ENCODE measurements around the gene FRAS1. TPM values are rescaled to one million over a fixed set of nuclear protein-coding genes. Genes with fewer than 3 reads are reported as not detected.

The FRAS1 gene
- total RNA-seq, 1 donor from 2014 or later = not detected

GRCh38 chr4:78527103-78527502 is 470.0 kb downstream of the FRAS1 start:
- no peak for TF ChIP-seq CTCF (IDR thresholded peaks at IDR 0.05)
- CTCF ChIA-PET = no interaction called here
- POLR2A ChIA-PET = no interaction called here

GRCh38 chr4:78527555-78527954 is 470.4 kb downstream of the FRAS1 start:
- Mint-ChIP-seq H3K9me3 (no peaks in the 10 kb centered on the region), H3K4me3 (no peak overlapping the region), H3K4me1 (no peaks in the 10 kb centered on the region), H3K27me3 (no peaks in the 10 kb centered on the region), H3K36me3 (ENCODE audit: low read depth) (no peaks in the 10 kb centered on the region), H3K27ac (no peak overlapping the region)
- intact Hi-C loops (cut with micrococcal nuclease) = no loop called here
- ATAC-seq (ENCODE audit: low read depth) = no peak
- POLR2A ChIA-PET = interaction anchor here (0.6 kb wide), 1 partner anchor 11 kb away, joined by 5 read pairs; no protein-coding TSS in a partner anchor
- no peak for TF ChIP-seq CTCF (IDR thresholded peaks at IDR 0.05)
- CTCF ChIA-PET = no interaction called here
- DNase-seq = no peak

More at GRCh38 chr4:78527103-78527502, 470.0 kb downstream of the FRAS1 start:
- ATAC-seq (ENCODE audit: low read depth) = no peak
- Mint-ChIP-seq H3K27ac (no peak overlapping the region), H3K27me3 (no peaks in the 10 kb centered on the region), H3K9me3 (no peaks in the 10 kb centered on the region), H3K4me3 (no peak overlapping the region), H3K36me3 (ENCODE audit: low read depth) (no peaks in the 10 kb centered on the region), H3K4me1 (no peaks in the 10 kb centered on the region)
- DNase-seq = no peak
- intact Hi-C loops (cut with micrococcal nuclease) = no loop called here

GRCh38 chr4:78528327-78528726 is 471.2 kb downstream of the FRAS1 start:
- DNase-seq = no peak
- ATAC-seq (ENCODE audit: low read depth) = no peak
- CTCF ChIA-PET = no interaction called here
- Mint-ChIP-seq H3K4me1 (no peaks in the 10 kb centered on the region), H3K27me3 (no peaks in the 10 kb centered on the region), H3K36me3 (ENCODE audit: low read depth) (no peaks in the 10 kb centered on the region), H3K4me3 (no peak overlapping the region), H3K9me3 (no peaks in the 10 kb centered on the region), H3K27ac (no peak overlapping the region)
- POLR2A ChIA-PET = no interaction called here
- no peak for TF ChIP-seq CTCF (IDR thresholded peaks at IDR 0.05)
- intact Hi-C loops (cut with micrococcal nuclease) = no loop called here

- Mint-ChIP-seq H3K9me3 (no peaks in the 10 kb centered on the region), H3K27ac (no peak overlapping the region), H3K36me3 (ENCODE audit: low read depth) (no peaks in the 10 kb centered on the region), H3K4me1 (no peaks in the 10 kb centered on the region), H3K27me3 (no peaks in the 10 kb centered on the region), H3K4me3 (no peak overlapping the region)
- intact Hi-C loops (cut with micrococcal nuclease) = no loop called here
- DNase-seq (no peak), ATAC-seq (ENCODE audit: low read depth) (no peak)
- POLR2A ChIA-PET = no interaction called here
- TF ChIP-seq CTCF (IDR thresholded peaks at IDR 0.05) = no peak
- CTCF ChIA-PET = no interaction called here
Observed at GRCh38 chr4:78529569-78530209, 472.6 kb downstream of the FRAS1 start.

- CTCF ChIA-PET = no interaction called here
- no peak for TF ChIP-seq CTCF (IDR thresholded peaks at IDR 0.05)
- H3K4me3 Mint-ChIP-seq = no peak overlapping the region
Observed at GRCh38 chr4:78532046-78532445, 474.9 kb downstream of the FRAS1 start.

More at GRCh38 chr4:78532046-78532445, 474.9 kb downstream of the FRAS1 start:
- peaks cover 5% of the 10 kb centered on the region for H3K27me3 Mint-ChIP-seq
- ATAC-seq (ENCODE audit: low read depth) (no peak), DNase-seq (no peak)
- intact Hi-C loops (cut with micrococcal nuclease) = no loop called here
- H3K27ac Mint-ChIP-seq = no peak overlapping the region
- no peaks in the 10 kb centered on the region for H3K36me3 Mint-ChIP-seq (ENCODE audit: low read depth)
- no peaks in the 10 kb centered on the region for H3K4me1 Mint-ChIP-seq
- no peaks in the 10 kb centered on the region for H3K9me3 Mint-ChIP-seq
- POLR2A ChIA-PET = no interaction called here

Data from activated B cell treated with CpG ODN at 0.5 μM for 24 hours (primary cell).